GM12872 (cell line): ENCODE data around the gene HS6ST2.

Experiments
- TF ChIP-seq, protein P1 (sequence below): IDR thresholded peaks from 3 replicates; pipeline ENCODE4 v1.5.1; 2011; ENCODE audit warnings: low read depth, mild to moderate bottlenecking, low read length, moderate library complexity; ENCODE audit not compliant: insufficient read depth

Gene HS6ST2

DNA sequence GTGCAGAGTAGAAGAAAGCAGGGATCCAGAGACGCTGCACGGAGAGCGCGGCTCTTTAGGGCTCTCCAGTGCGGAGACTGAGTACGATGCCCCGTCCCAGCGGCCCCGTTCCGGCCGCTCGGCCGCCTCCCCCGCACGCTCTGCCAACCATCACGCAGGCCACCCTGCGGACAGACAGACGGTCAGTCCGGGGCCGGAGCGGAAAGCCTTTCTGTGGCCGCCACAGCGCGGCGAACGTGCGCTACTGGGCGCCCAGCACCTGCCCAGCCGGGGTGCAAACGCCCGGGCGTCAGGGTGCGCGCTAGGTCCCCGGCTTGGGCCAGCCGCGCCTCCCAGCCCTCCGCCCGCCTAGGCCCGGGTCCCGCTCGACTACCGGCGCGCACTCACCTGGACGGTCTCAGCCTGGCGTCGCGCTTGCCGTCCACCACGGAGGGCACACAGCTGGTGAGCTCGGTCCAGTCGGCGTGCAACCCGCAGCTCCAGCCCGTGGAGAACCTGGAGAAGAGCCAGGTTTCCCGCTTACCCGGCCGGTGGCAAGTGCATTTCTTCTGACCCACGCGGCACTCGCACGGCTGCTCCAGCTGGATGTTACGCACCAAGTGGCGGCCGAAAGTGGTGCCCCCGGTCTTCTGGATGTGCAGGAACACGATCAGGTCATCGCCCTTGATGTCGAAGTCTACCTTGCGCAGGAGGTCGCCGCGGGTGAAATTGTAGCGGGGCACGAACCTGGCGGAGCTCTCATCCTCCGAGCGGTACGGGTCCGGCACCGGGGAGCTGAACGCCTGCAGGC, 1.8 kb downstream of the HS6ST2 start:
- TF ChIP-seq, protein P1, sequence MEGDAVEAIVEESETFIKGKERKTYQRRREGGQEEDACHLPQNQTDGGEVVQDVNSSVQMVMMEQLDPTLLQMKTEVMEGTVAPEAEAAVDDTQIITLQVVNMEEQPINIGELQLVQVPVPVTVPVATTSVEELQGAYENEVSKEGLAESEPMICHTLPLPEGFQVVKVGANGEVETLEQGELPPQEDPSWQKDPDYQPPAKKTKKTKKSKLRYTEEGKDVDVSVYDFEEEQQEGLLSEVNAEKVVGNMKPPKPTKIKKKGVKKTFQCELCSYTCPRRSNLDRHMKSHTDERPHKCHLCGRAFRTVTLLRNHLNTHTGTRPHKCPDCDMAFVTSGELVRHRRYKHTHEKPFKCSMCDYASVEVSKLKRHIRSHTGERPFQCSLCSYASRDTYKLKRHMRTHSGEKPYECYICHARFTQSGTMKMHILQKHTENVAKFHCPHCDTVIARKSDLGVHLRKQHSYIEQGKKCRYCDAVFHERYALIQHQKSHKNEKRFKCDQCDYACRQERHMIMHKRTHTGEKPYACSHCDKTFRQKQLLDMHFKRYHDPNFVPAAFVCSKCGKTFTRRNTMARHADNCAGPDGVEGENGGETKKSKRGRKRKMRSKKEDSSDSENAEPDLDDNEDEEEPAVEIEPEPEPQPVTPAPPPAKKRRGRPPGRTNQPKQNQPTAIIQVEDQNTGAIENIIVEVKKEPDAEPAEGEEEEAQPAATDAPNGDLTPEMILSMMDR, result no peak

DNA sequence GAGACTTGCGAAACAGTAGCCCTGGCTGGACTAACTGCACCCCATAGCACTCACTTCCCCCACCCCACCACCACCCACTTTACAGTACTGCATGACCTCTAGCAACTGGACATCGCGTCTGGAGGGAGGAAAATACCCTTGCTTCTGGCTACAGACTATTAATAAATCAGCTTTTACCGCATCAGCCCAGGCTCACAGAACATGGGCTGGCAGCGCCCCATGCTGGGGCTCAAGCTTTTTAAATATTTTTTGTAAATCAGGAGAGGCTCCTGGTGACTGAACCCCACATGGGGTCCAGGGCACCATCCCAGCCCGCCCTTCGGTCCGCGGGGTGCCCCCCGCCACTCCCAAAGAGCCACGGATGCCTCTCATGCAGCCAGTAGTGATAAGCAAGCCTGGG, 2.7 kb downstream of the HS6ST2 start:
- TF ChIP-seq, protein P1, result no peak

DNA sequence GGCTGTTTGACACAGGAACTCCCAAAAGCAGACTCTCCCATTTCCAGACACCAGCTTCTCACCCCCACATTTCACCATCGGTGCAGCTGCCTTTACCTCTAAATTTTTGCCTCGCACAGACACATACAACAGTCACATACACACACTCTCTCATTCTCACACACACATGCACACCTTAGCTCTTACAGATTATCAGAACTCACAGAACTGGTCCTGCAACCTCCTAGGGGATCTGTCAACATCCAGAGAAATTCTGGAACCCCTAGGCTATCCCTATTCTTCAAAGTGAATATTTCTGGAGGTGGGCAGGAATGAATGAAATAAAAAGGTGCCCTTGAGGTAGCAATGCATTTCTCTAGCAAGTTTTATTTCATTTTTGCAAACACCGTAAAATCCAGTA, 4.1 kb downstream of the HS6ST2 start:
- TF ChIP-seq, protein P1, result no peak

DNA sequence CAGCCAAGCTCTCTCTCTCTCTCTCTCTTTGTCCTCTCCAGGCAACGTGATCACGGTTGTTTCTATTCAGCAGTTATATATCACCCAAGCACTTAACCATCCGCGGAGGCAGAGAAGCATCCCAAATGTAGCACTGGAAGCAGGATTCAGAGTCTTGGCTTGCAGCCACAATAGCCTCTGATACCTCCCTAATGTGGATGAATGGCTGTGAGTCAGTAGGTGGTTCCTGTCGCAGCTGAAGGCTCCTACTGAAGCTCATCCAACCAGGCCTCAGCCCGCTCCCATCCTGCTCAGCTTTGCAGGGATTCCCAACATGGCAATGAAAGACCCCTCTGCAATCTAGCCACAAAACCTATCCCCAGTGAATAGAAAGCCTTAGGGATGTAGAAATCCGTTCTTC, 5.1 kb downstream of the HS6ST2 start:
- TF ChIP-seq, protein P1, result no peak

DNA sequence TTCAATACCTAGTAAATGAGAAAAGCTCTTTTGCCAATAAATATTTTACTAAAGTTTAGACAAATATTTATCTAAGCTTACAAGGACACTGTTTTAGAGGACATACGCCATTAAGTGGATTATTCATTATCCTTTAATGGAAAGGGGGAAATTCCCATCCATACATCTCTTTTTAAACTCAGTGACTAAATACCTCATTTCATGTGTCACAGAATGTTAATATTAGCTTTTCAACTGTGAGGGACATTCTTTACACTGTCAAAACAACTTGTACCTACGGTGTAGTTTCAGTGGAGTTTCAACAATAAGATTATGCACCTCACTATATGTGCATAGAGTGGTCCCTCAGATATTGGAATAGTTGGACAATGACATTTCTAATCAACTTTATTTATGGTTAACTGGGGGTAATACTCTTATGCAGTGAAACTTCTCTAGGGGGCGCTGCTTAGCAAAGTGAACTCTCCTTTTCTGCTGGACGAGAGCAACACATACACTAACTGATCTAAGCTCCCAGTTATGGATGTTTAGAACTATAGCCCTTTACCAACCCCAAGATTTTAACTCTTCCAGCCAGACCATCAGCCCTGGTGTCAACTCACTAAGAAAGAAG, 9.7 kb downstream of the HS6ST2 start:
- TF ChIP-seq, protein P1, result peak; percentile 27; the same call in 1 of the 3 replicates

DNA sequence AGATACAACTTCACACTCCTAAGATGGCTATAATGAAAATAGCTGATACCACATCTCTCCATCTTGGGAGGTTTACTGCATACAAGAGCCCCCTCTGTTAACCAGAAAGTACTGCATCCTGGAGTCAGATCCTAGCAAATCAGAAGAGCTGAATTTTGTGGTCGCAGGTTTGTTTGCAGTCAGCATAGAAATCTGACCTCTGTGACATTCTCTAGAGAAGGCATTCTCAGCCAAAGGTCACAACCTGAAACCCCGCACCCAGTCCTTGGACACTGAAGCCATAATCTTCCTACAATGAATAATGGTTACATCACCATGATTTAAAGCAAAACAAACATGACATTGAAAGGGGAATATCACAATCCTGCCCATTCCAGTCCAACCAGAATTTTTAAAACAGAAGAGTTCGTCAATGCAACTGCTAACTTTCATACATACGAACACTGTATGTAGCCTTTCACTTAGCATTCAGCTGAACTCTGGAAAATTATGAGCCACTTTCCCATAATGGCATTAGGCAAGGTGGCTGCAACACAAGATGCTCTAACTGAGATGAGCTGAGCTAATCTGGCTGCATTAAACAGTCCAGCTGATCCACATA, 17.6 kb downstream of the HS6ST2 start:
- TF ChIP-seq, protein P1, result no peak

DNA sequence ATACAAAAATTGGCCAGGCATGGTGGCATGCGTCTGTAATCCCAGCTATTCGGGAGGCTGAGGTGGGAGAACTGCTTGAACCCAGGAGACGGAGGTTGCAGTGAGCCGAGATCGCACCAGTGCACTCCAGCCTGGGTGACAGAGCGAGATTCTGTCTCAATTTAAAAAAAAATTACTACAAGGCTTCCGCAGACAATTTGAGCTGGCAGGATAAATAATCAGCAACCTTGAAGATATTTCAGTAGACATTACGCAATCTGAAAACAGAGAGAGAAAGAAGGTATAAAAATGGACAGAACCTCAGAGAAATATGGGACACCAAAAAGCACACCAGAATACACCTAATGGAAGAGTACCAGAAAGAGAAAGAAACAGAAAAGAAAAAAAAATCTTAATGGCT, 25.3 kb downstream of the HS6ST2 start:
- TF ChIP-seq, protein P1, result no peak
